H54 (cell line): ENCODE results near the gene B4GALNT2.

ENCODE experiments used
- DNase-seq: peaks from one replicate; pipeline ENCODE4 v3.0.0; 2011; ENCODE audit warnings: low spot score, mixed read lengths; ENCODE audit not compliant: insufficient read length
- FAIRE-seq: peaks from 3 replicates; lab custom pipeline; 2011; peaks lifted over from hg19 to GRCh38; lab: Jason Lieb, UNC
- POLR2A ChIP-seq: IDR thresholded peaks from 2 replicates; pipeline ENCODE4 v1.6.1; 2011; ENCODE audit warnings: low read depth, mild to moderate bottlenecking, low read length

B4GALNT2 gene

DNA sequence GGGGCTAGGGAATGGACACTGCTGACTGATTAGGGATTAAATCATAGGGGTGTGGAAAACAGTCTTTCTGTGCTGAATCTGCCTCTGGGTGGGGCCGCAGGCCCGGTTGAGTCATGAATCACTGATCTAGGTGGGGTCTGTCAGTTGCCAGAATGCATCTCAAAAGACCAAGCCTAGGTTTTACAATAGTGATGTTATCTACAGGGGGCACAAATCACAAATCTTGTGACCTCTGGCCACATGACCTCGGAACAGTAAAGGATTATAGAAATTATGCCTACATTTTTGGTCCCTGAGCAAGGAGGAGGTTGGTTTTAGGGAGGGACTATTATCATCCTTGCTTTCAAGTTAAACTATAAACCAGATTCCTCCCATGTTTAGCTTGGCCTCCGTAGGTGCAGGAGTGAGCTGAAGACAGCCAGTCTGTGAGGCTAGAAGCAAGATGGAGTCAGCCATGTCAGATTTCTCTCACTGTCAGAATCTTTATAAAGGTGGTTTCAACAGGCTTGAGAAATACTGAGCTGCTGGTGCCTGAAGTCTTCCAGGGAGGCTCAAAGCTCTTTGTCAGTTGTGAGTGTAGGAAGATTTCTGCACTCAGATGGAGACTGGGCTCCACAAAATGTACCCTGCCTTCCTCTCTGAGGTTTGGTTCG is 64.9 kb downstream of the B4GALNT2 start:
- DNase-seq (no peak), FAIRE-seq (no peak)

DNA sequence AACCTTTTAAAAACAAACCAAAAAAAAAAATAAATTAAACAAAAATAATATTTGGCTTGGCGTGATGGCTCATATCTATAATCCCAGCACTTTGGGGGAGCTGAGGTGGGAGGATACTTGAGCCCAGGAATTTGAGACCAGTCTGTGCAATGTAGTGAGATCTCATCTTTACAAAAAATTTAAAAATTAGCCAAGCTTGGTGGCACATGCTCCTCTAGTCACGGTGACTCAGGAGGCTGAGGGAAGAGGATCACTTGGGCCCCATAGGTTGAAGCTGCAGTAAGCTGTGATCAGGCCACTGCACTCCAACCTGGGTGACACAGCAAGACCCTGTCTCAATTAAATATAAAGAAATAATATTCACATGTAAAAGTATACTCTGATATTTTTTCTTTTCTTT is 65.6 kb downstream of the B4GALNT2 start:
- no peak for TF ChIP-seq POLR2A
- DNase-seq (no peak), FAIRE-seq (no peak)

More for the DNA sequence above, 64.9 kb downstream of the B4GALNT2 start:
- no peak for TF ChIP-seq POLR2A

DNA sequence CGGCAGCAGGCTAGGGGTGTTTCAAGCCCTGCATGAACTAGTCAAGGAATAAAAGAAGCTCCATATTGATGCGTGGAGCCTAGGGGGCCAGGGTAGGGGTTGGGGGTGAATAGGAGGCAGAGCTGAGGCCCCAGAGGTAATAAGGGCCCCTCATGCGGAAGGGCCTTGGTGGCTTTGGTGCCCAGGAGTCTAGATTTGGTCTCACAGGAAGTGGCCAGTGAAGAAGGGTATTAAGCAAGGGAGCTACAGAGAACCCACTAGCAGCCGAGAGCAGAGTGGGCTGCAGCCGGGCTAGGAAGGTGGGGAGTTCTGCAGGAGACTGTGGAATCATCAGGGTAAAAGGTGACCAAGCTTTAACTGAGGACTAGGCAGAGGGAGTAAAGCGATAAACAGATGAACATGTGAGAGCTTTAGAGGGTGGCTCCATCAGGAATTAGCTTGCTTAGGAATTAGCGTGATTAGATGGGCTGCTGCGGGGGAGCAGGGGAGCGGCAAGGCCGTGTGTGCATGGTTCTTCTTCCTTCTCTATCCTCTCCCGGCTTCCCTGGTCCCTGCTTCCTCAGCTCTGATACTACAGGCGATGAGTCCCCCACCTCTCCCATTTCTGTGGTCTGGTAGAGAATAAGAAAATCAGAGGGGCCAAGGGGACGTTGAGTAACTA is 68.0 kb downstream of the B4GALNT2 start:
- FAIRE-seq (no peak), DNase-seq (no peak)
- no peak for TF ChIP-seq POLR2A

DNA sequence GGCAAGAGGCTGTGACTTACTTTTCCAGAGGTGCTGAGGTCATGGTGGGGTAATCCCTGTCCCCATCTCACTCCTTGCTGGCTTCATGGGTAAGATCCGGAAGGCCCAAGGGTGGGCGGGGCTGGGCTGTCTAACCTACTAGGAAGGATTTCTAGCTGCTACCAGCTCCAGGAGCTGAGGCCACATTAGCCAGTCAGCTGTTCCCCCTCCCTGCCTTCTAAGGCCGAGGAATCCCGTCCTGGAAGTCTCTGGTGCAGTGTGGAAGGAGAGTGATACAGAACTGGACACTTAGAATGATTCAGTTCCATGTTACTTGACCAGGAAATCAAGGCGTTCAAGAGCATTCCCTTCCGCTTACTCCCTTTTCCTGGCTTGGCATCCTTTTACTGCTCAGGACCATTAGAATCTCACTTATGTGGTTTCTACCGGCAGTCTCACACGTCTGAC is 68.9 kb downstream of the B4GALNT2 start:
- TF ChIP-seq POLR2A, result no peak
- no peak for DNase-seq
- FAIRE-seq, result no peak

DNA sequence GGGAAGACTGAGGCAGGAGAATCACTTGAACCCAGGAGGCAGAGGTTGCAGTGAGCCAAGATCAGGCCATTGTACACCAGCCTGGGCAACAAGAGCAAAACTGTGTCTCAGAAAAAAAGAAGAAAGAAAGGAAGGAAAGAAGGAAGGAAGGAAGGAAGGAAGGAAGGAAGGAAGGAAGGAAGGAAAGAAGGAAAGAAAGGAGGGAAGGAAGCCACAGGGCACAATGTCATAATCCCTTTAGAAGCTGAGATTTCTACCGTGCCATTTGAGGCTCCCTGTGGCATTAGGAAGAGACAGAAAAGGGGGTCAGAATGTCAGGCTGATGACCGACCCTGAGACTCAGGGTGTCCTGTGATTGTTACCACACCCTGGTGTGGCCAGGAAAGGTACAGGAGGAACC is 71.2 kb downstream of the B4GALNT2 start:
- DNase-seq, result no peak
- TF ChIP-seq POLR2A, result no peak
- no peak for FAIRE-seq

DNA sequence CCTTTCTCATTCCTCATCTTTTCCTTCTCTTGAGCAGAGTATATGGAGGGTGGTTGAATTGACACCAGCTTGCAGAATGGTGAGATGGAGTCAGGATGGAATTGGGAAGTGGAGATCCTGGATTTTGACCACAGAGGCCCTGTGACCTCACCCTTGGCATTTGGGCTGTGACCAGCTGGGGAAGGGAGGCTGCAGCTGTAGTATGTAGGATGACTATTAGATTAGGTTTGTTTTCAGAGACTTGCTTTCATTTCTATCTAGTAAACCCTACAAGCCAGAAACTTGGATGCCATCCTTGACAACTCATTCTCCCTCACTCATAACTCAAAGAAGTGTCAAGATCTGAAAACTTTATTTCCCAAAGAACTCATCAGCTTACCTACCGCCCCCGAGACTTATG is 71.9 kb downstream of the B4GALNT2 start:
- DNase-seq (no peak), FAIRE-seq (no peak)
- no peak for TF ChIP-seq POLR2A

DNA sequence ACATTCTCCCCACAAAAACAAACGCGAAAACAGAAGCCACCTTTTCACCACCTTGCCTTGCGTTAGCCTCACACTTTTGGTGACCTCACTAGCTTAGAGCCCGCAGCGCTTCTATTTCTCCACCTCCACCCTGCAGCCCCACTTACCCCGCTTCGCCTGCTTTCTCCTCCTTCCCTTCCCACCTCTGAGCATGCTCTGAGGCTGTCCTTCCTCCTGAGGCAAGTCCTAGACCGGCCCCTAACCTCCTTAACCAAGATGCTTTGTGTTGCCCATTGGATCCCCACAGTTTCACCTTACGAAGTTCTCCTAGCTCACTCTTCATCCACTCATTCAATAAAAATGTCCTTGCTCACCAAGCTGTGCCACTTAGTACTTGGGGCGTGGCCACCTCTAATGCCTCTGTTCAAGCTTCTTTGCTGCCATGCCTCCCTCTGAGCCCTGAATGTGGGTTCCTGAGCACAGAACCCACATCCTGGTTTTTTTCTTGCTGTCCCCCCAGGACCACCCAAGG is 76.5 kb downstream of the B4GALNT2 start:
- peak; percentile 70 for DNase-seq
- FAIRE-seq, result no peak
- TF ChIP-seq POLR2A, result no peak

DNA sequence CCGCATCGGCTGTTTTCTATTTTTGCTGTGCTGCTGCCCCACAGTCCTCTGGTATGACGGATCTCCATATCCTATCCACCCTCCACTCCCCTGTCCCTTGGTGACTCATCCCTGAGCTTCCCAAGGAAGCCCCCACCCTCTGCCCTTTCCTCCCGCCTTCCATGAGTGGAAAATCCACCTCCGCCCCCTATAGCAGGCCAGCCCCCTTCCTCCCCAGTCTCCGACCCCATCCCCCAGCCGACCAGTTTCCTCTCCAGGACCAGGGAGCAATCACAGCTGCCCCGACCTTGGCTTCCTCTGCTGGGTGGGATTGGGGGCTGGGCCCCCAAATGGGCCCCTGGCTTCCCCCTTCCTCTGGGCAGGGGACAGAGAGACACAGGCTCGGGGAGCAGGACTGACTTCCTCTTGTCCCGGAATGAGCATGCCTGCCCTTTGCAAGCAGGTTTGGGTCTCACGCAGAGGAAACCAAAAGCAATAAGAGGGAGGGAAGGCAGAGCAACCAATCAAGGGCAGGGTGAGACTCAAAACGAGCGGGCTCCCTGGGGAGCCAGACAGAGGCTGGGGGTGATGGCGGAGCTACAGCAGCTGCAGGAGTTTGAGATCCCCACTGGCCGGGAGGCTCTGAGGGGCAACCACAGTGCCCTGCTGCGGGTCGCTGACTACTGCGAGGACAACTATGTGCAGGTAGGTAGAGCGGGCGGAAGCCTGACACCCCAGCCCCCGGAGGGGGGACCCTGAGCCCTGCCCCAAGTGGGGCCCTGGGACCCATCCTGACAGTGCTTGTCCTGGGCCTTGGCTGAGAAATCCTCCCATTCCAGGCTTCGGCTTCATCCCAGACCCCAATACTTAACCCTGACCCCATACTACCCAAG is 77.8 kb downstream of the B4GALNT2 start, which contains the start of the genes ABI3 and GNGT2:
Gene ABI3, plus strand, starts transcription at position 550 of the 872 bp plus-strand sequence. Its CDS starts 18 bp downstream, at position 568.
Gene GNGT2, minus strand, starts transcription at position 417 of the 872 bp plus-strand sequence. CDS start 3,152 bp downstream, outside the sequence.
- no peak for FAIRE-seq
- TF ChIP-seq POLR2A, result no peak

DNA sequence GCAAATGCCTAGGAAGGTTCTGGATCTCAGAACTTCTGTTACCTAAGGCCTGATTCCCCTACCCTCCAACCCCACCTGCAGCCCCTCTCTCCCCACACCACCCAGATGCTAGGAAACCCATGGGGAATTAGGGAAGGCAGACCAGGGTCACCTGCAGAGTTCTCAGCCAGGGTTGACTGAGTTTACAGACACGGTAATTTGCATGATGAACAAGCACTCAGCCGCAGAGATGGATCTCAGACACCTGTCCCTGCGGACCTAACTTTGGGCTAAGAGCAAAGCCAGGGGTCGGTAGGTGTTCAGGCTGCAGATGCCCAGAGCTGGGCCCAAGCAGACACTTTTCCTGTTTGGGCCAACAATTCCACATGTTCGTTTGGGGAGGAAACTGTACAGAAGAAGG is 80.8 kb downstream of the B4GALNT2 start:
- FAIRE-seq, result no peak
- no peak for TF ChIP-seq POLR2A
- no peak for DNase-seq

More for the DNA sequence above, 77.8 kb downstream of the B4GALNT2 start, which contains the start of the genes ABI3 and GNGT2:
- no peak for DNase-seq

DNA sequence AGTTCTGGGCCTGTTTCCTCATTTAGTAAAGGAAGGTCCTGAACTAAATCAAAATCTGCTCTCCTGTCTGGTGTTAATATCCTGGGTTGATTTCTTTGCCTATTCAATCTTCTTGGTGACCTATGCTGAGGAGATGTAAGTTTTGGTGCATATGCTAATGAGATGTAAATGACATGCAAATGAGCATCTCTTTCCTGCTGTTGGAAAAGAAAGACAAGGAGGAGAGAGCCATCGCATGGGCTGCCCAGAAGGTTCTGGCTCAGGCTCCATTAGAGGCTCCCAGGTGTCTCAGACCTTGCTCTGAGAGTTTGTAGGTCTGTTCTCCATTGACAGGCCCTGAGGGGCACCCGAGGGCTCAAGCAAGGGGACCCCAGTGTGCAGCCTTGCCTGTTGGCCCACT is 81.3 kb downstream of the B4GALNT2 start:
- no peak for TF ChIP-seq POLR2A
- FAIRE-seq (no peak), DNase-seq (no peak)

DNA sequence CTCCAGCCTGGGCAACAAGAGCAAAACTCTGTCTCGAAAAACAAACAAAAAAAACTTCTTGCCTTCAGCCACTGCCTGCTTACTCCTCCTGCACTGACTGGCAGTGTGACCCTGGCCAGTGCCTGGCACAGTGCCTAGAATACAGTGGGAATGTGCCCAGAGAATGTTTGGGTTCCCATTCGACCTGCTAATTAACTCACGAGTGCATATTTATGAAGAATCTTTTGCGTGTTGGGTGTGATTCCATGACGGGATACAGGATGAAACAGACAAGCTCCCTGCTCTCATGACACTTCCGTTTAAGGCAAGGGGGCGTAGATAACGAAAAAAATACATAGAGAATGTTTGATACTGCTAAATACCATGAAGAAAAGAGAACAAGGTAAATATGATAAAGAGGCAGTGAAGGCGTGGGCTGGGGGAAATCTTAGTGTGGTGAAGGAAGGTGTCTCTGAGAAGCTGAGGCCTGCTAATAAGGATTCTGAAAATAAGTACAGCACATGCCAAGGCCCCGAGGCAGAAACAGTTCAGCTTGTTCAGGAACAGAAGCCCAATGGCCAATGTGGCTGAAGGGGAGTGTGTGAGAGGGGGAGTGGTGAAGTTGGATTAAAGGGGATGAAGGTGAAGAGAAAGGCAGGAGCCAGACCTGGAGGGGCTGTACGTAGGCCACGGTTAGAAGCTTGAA is 82.2 kb downstream of the B4GALNT2 start:
- FAIRE-seq, result no peak
- DNase-seq, result no peak
- no peak for TF ChIP-seq POLR2A

DNA sequence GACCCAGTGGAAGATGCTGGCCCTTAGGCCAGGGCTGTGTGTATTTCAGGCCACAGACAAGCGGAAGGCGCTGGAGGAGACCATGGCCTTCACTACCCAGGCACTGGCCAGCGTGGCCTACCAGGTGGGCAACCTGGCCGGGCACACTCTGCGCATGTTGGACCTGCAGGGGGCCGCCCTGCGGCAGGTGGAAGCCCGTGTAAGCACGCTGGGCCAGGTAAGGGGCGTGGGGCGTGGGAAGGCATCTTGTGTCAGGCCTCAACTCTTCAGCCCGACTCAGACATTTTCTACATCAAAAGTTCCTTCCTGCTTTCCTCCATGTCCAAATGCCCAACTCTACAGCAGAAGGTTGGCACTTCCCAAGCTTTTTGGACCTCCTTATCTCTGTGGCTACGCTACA is 83.9 kb downstream of the B4GALNT2 start:
- no peak for FAIRE-seq
- no peak for DNase-seq
- TF ChIP-seq POLR2A, result no peak
